ENCODE results near the gene PPP1R18. TPM values are rescaled to one million over a fixed set of nuclear protein-coding genes. Genes with fewer than 3 reads are reported as not detected.

The PPP1R18 gene
- total and polyA plus RNA-seq, 9 of the 15 experiments (the other 6 are each of a cell fraction or from before 2014, with no cell fraction given) = 12.0 to 99.2 (median 42.6) TPM

- TF ChIP-seq EP400 (IDR thresholded peaks at IDR 0.05) = no peak
- 0 out of 2 replicates have a peak, but pooled peaks have one; percentile 3 for TF ChIP-seq MYC (IDR thresholded peaks at IDR 0.05; ENCODE audit: low read depth, low read length)
- no peak for TF ChIP-seq MYC (CRISPR knock-in tag; IDR thresholded peaks at IDR 0.05; ENCODE audit: borderline replicate concordance, low read depth)
- no peak for TF ChIP-seq JUN (IDR thresholded peaks at IDR 0.05; ENCODE audit: borderline replicate concordance, low read depth, low read length)
- TF ChIP-seq JUN (CRISPR knock-in tag; IDR thresholded peaks at IDR 0.05; ENCODE audit: borderline replicate concordance) = no peak
- no peak for TF ChIP-seq DNMT1 (IDR thresholded peaks at IDR 0.05)
- no peak for TF ChIP-seq U2AF2 (optimal IDR thresholded peaks at IDR 0.05; ENCODE audit: low read depth, low read length)
- TF ChIP-seq SMARCA4 (IDR thresholded peaks at IDR 0.05) = 0 out of 2 replicates have a peak, but pooled peaks have one; percentile 40
- TF ChIP-seq CBX3 (IDR thresholded peaks at IDR 0.05; ENCODE audit: borderline replicate concordance in 1 of 2, low read length in 2 of 2) = 0 out of 3 replicates have a peak, but pooled peaks of 1 of the 2 experiments have one; percentile 9
- TF ChIP-seq TSC22D4 (tag; IDR thresholded peaks at IDR 0.05) = no peak
- TF ChIP-seq ZBTB17 (CRISPR knock-in tag; IDR thresholded peaks at IDR 0.05) = no peak
- TF ChIP-seq SMARCB1 (IDR thresholded peaks at IDR 0.05; ENCODE audit: insufficient read length, low read depth) = no peak
- TF ChIP-seq ZKSCAN1 (IDR thresholded peaks at IDR 0.05; ENCODE audit: low read depth, low read length) = peak; percentile 84
- TF ChIP-seq NFIC (IDR thresholded peaks at IDR 0.05) = peak; percentile 29; the same call in 1 of the 2 replicates
- TF ChIP-seq FOXA3 (CRISPR knock-in tag; conservative IDR thresholded peaks at IDR 0.05 in 1 of 2, IDR thresholded peaks at IDR 0.05 in 1 of 2) = 0 out of 4 replicates have a peak, but pooled peaks of 1 of the 2 experiments have one; percentile 32
- 0 out of 2 replicates have a peak, but pooled peaks have one; percentile 12 for TF ChIP-seq ELF2 (CRISPR knock-in tag; IDR thresholded peaks at IDR 0.05)
- TF ChIP-seq ZNF609 (CRISPR knock-in tag; IDR thresholded peaks at IDR 0.05; ENCODE audit: borderline replicate concordance) = no peak
- no peak for TF ChIP-seq PREB (CRISPR knock-in tag; IDR thresholded peaks at IDR 0.05)
- TF ChIP-seq ZNF140 (CRISPR knock-in tag; IDR thresholded peaks at IDR 0.05) = no peak
- 0 out of 2 replicates have a peak, but pooled peaks have one; percentile 12 for TF ChIP-seq GATA2 (CRISPR knock-in tag; IDR thresholded peaks at IDR 0.05)
- no peak for TF ChIP-seq EWSR1 (IDR thresholded peaks at IDR 0.05; ENCODE audit: borderline replicate concordance, low read depth, partially characterized antibody)
- TF ChIP-seq ELF1 (tag; IDR thresholded peaks at IDR 0.05) = no peak; the same call in 1 of the 2 replicates
- TF ChIP-seq ZNF174 (CRISPR knock-in tag; IDR thresholded peaks at IDR 0.05) = no peak
- TF ChIP-seq NRF1 (conservative IDR thresholded peaks at IDR 0.05 in 1 of 2, IDR thresholded peaks at IDR 0.05 in 1 of 2) = peak; percentile 52 to 56
Observed at GRCh38 chr6:30691208-30691847, 4.9 kb upstream of the PPP1R18 start (continued).
